ENCODE measurements around the gene MYT1. TPM values are rescaled to one million over a fixed set of nuclear protein-coding genes. Genes with fewer than 3 reads are reported as not detected.

MYT1 gene
- total RNA-seq, 2 donors from 2014 or later: 0.15 TPM; not detected in 1

- TF ChIP-seq, protein P1, sequence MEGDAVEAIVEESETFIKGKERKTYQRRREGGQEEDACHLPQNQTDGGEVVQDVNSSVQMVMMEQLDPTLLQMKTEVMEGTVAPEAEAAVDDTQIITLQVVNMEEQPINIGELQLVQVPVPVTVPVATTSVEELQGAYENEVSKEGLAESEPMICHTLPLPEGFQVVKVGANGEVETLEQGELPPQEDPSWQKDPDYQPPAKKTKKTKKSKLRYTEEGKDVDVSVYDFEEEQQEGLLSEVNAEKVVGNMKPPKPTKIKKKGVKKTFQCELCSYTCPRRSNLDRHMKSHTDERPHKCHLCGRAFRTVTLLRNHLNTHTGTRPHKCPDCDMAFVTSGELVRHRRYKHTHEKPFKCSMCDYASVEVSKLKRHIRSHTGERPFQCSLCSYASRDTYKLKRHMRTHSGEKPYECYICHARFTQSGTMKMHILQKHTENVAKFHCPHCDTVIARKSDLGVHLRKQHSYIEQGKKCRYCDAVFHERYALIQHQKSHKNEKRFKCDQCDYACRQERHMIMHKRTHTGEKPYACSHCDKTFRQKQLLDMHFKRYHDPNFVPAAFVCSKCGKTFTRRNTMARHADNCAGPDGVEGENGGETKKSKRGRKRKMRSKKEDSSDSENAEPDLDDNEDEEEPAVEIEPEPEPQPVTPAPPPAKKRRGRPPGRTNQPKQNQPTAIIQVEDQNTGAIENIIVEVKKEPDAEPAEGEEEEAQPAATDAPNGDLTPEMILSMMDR (IDR thresholded peaks at IDR 0.05): no peak
- H3K9me3 ChIP-seq: no peaks in the 10 kb centered on the region
- H3K27ac ChIP-seq: no peak overlapping the region
- H3K27me3 ChIP-seq: no peaks in the 10 kb centered on the region
- H3K4me3 ChIP-seq: no peak overlapping the region
- no peak for DNase-seq (ENCODE audit: low spot score)
- H3K36me3 ChIP-seq: no peaks in the 10 kb centered on the region
- peaks cover 0 to 5% of the 10 kb centered on the region in 2 donors for H3K4me1 ChIP-seq
These were observed 77.9 kb downstream of the MYT1 start for GRCh38 chr20:64242003-64242796.

DNA sequence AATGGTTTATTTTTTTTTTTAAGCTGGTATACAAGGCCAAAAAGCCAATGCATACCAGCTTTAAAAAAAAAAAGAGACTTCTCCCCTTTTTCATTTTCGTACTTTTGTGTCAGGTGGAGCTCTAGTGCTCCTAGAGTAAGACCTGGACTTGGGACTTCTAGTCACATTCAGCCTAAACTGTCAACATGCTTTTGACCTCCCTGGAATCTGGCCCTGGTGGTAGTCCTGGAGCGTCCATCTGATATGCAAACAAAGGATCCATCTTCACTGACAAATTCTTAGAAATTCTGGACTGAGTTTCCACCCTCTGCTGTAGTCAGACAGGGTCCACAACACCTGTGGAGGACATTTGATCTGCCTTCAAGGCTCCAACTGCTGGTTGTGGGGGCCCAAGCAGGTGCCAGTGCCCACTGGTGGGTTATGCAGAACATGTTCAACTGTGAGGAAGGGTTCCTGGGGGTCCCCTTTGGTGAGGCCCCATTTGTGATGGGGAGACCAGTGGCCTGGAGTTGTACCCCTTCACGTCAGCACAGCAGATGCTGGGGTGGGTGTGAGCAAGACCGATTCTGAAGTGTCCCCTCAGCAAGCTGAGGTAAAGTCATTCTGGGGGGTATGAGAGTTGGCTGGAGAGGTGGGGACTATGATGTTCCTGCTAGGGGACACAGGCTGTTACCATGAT lies 78.7 kb downstream of the MYT1 start:
- Histone ChIP-seq H3K27ac (no peak overlapping the region), H3K9me3 (no peaks in the 10 kb centered on the region), H3K27me3 (no peaks in the 10 kb centered on the region), H3K36me3 (no peaks in the 10 kb centered on the region), H3K4me3 (no peak overlapping the region), H3K4me1 (peaks cover 0 to 5% of the 10 kb centered on the region in 2 donors)
- no peak for DNase-seq (ENCODE audit: low spot score)
- TF ChIP-seq, protein P1 (IDR thresholded peaks at IDR 0.05): no peak

- Histone ChIP-seq H3K9me3 (no peaks in the 10 kb centered on the region), H3K4me3 (no peak overlapping the region), H3K4me1 (no peaks in the 10 kb centered on the region), H3K36me3 (no peaks in the 10 kb centered on the region), H3K27ac (no peak overlapping the region), H3K27me3 (no peaks in the 10 kb centered on the region)
- DNase-seq (ENCODE audit: low spot score): no peak
- TF ChIP-seq, protein P1 (IDR thresholded peaks at IDR 0.05): no peak
These were observed 80.1 kb downstream of the MYT1 start for GRCh38 chr20:64244281-64244805.

DNA sequence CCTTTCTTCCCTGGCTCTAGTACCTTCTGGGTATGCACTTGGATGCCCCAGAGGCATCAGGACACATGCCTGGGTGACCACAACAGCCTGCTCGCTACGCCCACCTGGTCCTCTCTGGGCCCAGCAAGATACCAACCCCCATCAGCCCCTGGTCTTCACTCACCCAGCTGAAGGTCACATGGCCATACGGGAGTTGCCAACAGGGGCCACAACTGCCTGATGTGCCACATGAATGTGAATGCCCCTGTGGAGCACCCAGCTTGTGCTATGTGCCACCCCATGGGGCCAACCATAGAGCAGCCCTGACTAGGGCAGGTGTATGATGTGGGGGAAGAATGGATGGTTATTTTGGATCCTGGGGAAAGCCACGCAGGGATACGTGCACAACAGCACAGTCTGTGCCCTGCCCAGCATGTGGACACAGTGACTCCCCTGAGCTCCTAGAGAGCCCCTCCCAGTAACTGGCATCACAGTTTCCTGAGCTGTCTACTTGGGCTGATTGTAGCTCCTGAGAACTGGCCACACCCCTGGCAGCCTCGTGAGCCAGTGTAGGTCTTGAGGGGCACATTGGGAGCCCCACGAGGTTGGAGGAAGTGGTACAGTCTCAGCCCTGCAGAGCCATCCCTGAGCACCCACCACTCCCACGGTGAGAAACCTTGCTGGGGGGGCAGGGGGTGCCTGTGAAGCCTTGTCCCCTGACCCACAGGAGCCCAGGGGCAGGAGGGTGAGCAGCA lies 80.8 kb downstream of the MYT1 start:
- no peaks in the 10 kb centered on the region for H3K27me3 ChIP-seq
- TF ChIP-seq, protein P1 (IDR thresholded peaks at IDR 0.05): no peak
- H3K4me3 ChIP-seq: no peak overlapping the region
- no peaks in the 10 kb centered on the region for H3K36me3 ChIP-seq
- DNase-seq (ENCODE audit: low spot score): no peak
- H3K9me3 ChIP-seq: no peaks in the 10 kb centered on the region
- no peak overlapping the region for H3K27ac ChIP-seq
- H3K4me1 ChIP-seq: no peaks in the 10 kb centered on the region

GRCh38 chr20:64245746-64246595 lies 81.7 kb downstream of the MYT1 start:
- H3K27ac ChIP-seq: no peak overlapping the region
- DNase-seq (ENCODE audit: low spot score): no peak
- no peak overlapping the region for H3K4me3 ChIP-seq
- TF ChIP-seq, protein P1 (IDR thresholded peaks at IDR 0.05): no peak
- H3K36me3 ChIP-seq: no peaks in the 10 kb centered on the region
- no peaks in the 10 kb centered on the region for H3K4me1 ChIP-seq
- no peaks in the 10 kb centered on the region for H3K9me3 ChIP-seq
- H3K27me3 ChIP-seq: no peaks in the 10 kb centered on the region

Data from right atrium auricular region (tissue), 2 donors.